Measurements from ENCODE around the gene PDCL3. TPM values are rescaled to one million over a fixed set of nuclear protein-coding genes. Genes with fewer than 3 reads are reported as not detected.

The PDCL3 gene
- total and polyA plus RNA-seq, 5 experiments from 2014 or later: 21.1 to 67.4 (median 54.8) TPM

DNA sequence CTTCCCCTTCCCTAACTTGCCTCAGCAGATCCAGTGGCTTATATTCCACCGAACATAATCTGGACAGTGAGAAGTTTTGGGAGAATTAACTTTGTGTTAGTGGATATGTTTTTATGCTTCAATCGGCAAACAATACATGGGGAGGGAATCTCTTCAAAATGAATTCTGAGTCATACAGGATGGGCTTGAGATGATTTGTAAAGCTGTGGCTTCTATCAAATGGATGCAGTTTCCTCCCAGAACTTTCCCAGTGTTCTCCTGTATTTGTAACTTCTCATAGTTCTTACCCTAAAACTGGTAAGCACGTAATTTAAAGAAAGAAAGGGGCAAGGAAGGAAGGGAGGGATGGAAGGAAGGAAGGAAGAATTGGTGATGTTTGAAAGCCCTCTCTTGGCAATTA lies 36.8 kb downstream of the PDCL3 start:
- peaks cover 6 to 11% (median 8%) of the 10 kb centered on the region in 4 donors for H3K4me1 Mint-ChIP-seq
- no peaks in the 10 kb centered on the region for H3K27me3 Mint-ChIP-seq
- no peak for ATAC-seq
- H3K27ac Mint-ChIP-seq: no peak overlapping the region
- POLR2A ChIA-PET: no interaction called here
- H3K4me3 Mint-ChIP-seq: no peak overlapping the region
- DNase-seq: no peak
- no peaks in the 10 kb centered on the region for H3K9me3 Mint-ChIP-seq
- H3K36me3 Mint-ChIP-seq: no peaks in the 10 kb centered on the region

DNA sequence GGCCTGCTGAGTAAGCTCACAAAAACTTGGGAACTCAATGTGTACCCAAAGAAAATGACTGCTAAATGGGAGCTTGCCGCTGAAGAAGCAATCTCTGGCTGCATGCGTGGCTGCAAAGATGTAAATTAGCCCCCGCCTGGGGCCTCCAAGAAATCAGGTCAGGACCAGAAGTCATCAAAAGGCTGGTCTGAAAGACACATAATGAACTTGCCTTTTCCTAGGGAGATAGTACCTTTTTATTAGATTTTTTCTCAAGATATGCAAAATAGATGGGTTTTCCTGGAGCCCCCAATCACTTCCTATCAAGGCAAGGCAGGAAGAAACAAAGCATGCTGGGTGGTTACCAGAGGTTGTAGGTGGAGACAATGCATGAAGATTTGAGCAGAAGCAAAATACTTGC lies 38.9 kb downstream of the PDCL3 start:
- no peaks in the 10 kb centered on the region for H3K36me3 Mint-ChIP-seq
- POLR2A ChIA-PET: no interaction called here
- no peak overlapping the region for H3K4me3 Mint-ChIP-seq
- DNase-seq (no peak), ATAC-seq (no peak)
- peak overlapping the region in 1 of 10 donors; percentile 11 for H3K27ac Mint-ChIP-seq
- H3K9me3 Mint-ChIP-seq: no peaks in the 10 kb centered on the region
- H3K27me3 Mint-ChIP-seq: peaks cover 0 to 2% (median 0%) of the 10 kb centered on the region in 5 donors
- peaks cover 2 to 4% (median 3%) of the 10 kb centered on the region in 4 donors for H3K4me1 Mint-ChIP-seq

DNA sequence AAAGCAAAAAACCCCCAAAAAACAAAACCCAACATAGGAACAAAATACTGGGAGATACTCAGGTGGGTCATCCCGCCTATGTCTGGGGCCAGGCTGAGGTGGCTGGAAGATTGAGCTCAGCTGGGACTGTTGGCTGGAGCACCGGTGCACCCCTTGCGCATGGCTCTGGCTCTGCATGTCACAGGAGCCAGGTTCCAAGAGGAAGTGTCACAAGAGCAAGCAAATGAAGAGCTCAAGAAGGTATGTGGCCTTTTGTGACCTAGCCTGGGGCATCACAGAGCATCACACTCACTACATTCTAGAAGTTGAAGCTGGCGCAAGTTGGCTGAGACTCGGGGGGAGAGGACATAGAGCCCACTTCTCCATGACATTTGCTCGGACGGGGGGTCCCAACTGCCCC lies 40.6 kb downstream of the PDCL3 start:
- Mint-ChIP-seq H3K27me3 (peaks cover 0 to 6% (median 0%) of the 10 kb centered on the region in 5 donors), H3K27ac (no peak overlapping the region), H3K9me3 (no peaks in the 10 kb centered on the region), H3K36me3 (no peaks in the 10 kb centered on the region), H3K4me1 (peaks cover 4 to 8% (median 7%) of the 10 kb centered on the region in 4 donors), H3K4me3 (no peak overlapping the region)
- ATAC-seq: no peak
- POLR2A ChIA-PET: no interaction called here
- no peak for DNase-seq

DNA sequence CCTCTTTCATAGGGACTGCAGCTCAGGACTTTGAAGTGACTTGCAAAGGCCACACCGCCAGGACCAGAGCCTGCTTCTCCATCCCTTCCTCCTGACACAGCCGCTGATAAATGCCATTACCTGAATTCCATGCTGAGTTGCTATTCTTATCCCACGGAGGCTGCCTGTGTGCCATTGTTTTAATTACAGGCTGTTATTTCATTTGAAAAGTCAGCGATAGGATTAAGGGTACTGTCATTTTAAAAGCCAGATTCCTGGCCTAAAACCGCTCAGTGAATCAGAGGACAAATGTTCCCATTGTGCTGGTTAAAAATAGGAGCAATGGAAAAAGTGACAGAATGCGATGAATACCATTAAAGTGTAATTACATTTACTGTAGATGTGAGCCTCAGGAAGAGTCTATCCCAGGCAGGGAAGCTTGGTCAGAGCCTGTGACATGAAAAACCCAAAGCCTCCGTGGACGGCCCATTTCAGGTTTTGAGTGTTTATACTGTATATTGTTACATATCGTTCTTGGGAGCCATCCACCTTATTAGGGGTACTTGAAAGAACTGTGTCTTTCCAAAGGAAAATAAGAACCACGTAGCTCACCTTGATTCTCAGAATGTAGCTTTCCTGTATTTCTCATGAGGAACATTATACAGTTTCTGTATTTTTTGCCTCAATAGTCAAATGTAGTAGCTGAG lies 41.3 kb downstream of the PDCL3 start:
- Mint-ChIP-seq H3K9me3 (no peaks in the 10 kb centered on the region), H3K27ac (no peak overlapping the region), H3K4me3 (no peak overlapping the region), H3K4me1 (peaks cover 4 to 8% (median 7%) of the 10 kb centered on the region in 4 donors), H3K27me3 (peaks cover 0 to 6% (median 0%) of the 10 kb centered on the region in 5 donors), H3K36me3 (no peaks in the 10 kb centered on the region)
- POLR2A ChIA-PET: interaction anchor here (0.5 kb wide), 1 partner anchor 51 kb away, joined by 4 read pairs; no protein-coding TSS in a partner anchor
- ATAC-seq: no peak
- DNase-seq: no peak

DNA sequence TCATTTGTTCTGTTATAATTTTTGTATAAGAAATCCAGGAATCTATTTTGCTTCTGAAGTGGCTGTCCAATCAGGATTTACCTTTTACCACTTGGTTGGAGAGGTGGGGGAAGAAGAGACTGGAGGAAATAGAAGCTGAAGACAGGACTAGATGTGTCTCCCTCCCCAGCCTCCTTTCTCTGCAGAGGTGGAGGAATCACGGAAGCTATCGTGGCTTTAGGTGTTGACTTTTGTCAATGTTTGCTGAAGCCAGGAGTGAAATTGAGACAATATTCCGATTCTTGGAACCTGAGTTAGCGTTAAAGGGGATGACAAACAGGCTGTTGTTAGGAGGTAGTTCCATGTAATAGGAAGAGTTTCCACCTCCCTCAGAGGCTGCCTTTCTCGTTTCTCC lies 43.5 kb downstream of the PDCL3 start:
- POLR2A ChIA-PET: interaction anchor here (0.5 to 0.9 kb wide), 2 partner anchors 36 to 387 kb away, joined by 3 read pairs; no protein-coding TSS in a partner anchor
- no peak for ATAC-seq
- DNase-seq: no peak
- H3K27ac Mint-ChIP-seq: peak overlapping the region in 1 of 10 donors; percentile 43
- no peaks in the 10 kb centered on the region for H3K9me3 Mint-ChIP-seq
- H3K4me1 Mint-ChIP-seq: peaks cover 4 to 10% (median 9%) of the 10 kb centered on the region in 4 donors
- H3K4me3 Mint-ChIP-seq: no peak overlapping the region
- H3K36me3 Mint-ChIP-seq: no peaks in the 10 kb centered on the region
- H3K27me3 Mint-ChIP-seq: peaks cover 0 to 6% (median 0%) of the 10 kb centered on the region in 5 donors

DNA sequence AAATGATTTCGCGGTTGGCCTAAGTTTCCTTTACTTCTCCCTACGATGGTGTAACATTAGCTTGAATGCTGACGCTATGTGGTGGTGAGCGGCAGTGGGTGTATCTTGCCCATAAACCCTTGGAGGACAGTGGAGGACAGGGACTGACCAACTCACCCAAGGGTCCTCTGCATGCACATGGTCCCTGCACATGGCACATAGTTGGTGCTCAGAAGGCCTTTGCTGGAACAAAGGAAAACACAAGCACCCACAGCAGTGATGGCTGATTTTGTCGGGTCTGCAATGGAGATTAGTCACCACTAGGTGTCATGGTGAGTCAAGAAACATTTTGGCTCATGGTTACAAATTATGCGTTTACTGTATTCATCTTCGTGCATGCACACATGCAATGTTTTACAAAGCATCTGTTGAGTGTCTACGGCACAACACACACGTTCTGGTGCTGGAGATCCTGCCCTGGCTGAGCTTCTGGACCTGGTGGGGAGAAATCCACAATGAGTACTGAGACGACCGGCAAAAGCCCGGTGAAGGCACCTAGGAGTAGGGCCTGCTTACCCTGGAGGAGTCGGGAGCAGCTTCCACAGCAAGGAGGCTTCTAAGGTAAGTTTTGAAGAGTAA lies 44.0 kb downstream of the PDCL3 start:
- Mint-ChIP-seq H3K4me3 (no peak overlapping the region), H3K27ac (peak overlapping the region in 3 of 10 donors; percentile 19 to 77 (median 53)), H3K36me3 (no peaks in the 10 kb centered on the region), H3K9me3 (no peaks in the 10 kb centered on the region), H3K4me1 (peaks cover under 1 to 10% (median 7%) of the 10 kb centered on the region in 4 donors), H3K27me3 (peaks cover 0 to 6% (median 0%) of the 10 kb centered on the region in 5 donors)
- POLR2A ChIA-PET: interaction anchor here (0.5 to 0.9 kb wide), 2 partner anchors 35 to 386 kb away, joined by 3 read pairs; no protein-coding TSS in a partner anchor
- DNase-seq (peak in 6 of 10 donors; percentile 17 to 64 (median 39)), ATAC-seq (peak in 1 of 2 donors; percentile 32)

DNA sequence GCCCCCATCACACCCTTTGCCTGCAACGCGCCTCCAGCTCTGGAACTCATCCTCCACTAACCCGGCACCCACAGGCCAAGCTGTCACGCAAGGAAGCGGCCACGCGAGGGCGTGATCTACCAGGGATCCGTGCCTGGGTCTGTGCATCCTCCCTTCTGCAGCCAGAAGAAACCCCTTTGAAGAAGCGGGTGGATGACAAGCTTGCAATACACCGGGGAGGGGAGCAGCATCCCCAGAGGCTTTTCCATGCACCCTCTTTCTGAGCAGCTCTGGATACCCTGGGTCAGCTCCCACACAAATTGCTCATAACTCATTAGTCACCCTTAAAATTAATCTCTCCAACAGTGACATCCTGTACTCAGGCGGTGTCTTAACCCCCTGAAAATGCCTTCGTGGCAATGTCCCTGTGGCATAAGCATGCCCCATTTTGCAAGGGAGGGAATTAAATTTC lies 47.6 kb downstream of the PDCL3 start:
- Mint-ChIP-seq H3K27me3 (peaks cover 0 to 6% (median 0%) of the 10 kb centered on the region in 5 donors), H3K36me3 (no peaks in the 10 kb centered on the region), H3K4me1 (peaks cover 0 to 17% (median 12%) of the 10 kb centered on the region in 4 donors), H3K27ac (peak overlapping the region in 2 of 10 donors; percentile 27 to 41), H3K9me3 (no peaks in the 10 kb centered on the region), H3K4me3 (no peak overlapping the region)
- peak; percentile 98 to 99 for ATAC-seq
- POLR2A ChIA-PET: interaction anchor here (0.7 to 0.8 kb wide), 2 partner anchors 120 to 375 kb away, joined by 3 read pairs; no protein-coding TSS in a partner anchor
- peak; percentile 60 to 89 (median 78) for DNase-seq

DNA sequence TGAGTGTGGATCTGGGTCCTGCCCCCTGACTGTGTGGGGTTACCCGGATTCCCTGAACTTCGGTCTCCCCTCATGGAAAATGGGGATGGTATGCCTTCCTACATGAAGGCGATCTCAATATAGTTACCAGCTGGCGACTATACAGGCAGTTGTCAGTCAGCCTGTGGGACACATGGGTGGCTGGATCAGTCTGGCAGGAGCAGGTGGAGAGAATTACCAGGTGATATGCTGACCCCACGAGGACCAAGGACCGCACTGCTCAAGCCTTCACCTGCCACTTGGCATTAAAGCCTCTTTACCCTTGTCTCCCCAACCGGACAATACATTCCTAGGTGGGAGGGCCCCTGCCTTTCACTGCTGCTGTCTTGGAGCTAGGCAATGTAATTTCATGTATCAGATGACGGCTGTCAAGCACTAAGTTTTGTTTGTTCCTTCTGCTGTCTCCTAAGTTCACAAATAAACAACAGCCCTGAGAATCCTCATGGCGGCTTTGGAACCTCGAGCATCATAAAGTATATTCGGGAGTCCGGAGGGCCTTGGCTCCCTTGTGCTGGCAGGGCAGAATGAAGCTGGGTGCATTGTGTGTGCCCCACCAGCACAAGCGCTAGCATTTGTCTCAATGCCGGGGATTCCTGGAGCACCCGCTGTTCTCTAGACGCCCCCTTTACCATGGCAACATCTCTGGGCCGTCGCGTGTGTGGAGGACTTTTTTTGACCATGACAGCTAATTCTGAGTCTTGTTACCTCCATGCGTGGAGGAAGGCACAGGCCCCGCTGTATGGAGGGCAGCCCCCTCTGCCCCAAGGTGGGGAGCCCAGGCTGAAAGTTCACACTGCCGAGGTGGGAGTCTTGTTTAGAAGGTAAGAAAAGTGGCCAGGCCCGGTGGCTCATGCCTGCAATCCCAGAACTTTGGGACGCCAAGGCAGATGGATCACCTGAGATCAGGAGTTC lies 48.6 kb downstream of the PDCL3 start:
- no peaks in the 10 kb centered on the region for H3K36me3 Mint-ChIP-seq
- POLR2A ChIA-PET: no interaction called here
- no peaks in the 10 kb centered on the region for H3K9me3 Mint-ChIP-seq
- DNase-seq: no peak
- H3K27me3 Mint-ChIP-seq: peaks cover 0 to 6% (median 0%) of the 10 kb centered on the region in 5 donors
- no peak overlapping the region for H3K4me3 Mint-ChIP-seq
- ATAC-seq: no peak
- peak overlapping the region in 2 of 10 donors; percentile 17 to 43 for H3K27ac Mint-ChIP-seq
- peaks cover 0 to 17% (median 12%) of the 10 kb centered on the region in 4 donors for H3K4me1 Mint-ChIP-seq

DNA sequence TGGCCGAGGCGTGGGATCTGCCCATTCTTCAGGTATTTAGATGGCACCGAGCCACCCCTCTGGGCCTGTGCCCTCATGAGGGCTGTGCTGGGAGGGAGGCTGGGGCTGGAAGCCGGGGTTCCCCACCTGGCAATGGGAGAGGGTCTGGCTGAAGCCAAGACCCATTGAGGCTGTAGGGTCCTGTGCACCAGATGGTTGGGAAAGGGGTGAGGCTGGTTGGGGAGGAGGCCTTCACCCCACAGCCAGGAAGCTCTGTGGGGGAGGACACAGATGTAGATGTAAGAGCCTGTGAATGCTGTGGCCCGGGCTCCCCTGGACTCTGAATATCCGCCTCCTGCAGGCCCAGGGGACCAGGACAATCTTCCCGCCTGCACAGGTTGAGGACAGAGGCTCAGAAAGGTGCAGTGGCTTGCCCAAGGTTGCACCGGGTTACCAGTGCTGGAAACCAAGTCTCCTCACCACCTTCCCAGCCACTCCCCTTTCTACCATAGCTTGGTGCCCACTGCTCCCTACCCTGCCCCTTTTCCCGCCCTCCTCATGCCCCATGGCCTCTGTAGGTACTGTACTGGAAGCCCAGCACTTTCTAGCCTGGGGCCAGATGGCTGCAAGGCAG lies 49.7 kb downstream of the PDCL3 start:
- ATAC-seq (no peak), DNase-seq (no peak)
- Mint-ChIP-seq H3K27ac (no peak overlapping the region), H3K36me3 (no peaks in the 10 kb centered on the region), H3K27me3 (peaks cover 0 to 1% (median 0%) of the 10 kb centered on the region in 5 donors), H3K4me1 (peaks cover 0 to 16% (median 8%) of the 10 kb centered on the region in 4 donors), H3K9me3 (no peaks in the 10 kb centered on the region), H3K4me3 (no peak overlapping the region)
- POLR2A ChIA-PET: no interaction called here

DNA sequence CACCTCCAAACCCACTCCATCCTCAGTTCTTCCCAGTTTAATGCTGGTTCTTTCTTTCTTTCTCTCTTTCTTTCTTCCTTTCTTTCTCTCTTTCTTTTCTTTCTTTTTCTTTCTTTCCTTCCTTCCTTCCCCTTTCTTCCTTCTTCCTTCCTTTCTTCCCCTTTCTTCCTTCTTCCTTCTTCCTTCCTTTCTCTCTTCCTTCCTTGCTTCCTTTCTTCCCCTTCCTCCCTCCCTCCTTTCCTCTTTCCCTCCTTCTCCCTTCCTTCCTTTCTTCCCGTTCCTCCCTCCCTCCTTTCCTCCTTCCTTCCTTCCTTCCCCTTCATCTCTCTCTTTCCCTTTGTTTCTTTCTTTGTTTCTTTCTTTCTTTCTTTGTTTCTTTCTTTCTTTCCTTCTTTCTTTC lies 50.9 kb downstream of the PDCL3 start:
- Mint-ChIP-seq H3K9me3 (no peaks in the 10 kb centered on the region), H3K27me3 (peaks cover 0 to 1% (median 0%) of the 10 kb centered on the region in 5 donors), H3K4me1 (peaks cover 0 to 18% (median 9%) of the 10 kb centered on the region in 4 donors), H3K4me3 (no peak overlapping the region), H3K36me3 (no peaks in the 10 kb centered on the region), H3K27ac (peak overlapping the region in 4 of 10 donors; percentile 27 to 72 (median 62))
- ATAC-seq (no peak), DNase-seq (no peak)
- POLR2A ChIA-PET: no interaction called here

DNA sequence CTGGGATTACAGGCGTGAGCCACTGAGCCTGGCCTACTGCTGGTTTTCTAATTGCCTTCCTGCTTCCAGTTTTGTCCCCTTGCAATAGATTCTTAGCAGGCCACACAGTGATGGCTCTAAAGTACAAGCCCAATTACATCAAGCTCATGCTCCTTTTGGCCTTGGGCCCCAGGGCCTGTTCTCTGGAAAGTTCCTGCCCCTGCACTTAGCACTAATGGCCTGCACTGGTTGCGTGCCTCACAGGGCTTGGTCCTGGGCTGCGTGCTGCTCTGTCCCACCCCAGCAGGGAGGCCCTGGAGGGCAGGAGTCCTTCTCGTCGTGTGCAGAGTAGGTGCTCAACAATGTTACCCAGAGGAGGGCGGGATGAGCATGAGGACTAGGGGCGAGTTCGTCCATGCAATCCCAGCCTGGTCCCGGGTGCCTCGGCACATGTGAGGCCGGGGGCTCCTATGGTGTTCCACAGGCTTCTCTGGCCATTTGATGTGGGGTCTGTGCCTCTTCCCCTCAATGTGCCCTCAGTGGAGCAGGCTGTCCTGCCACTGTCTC lies 51.7 kb downstream of the PDCL3 start:
- H3K4me3 Mint-ChIP-seq: no peak overlapping the region
- DNase-seq (no peak), ATAC-seq (no peak)
- no peaks in the 10 kb centered on the region for H3K9me3 Mint-ChIP-seq
- H3K27ac Mint-ChIP-seq: peak overlapping the region in 1 of 10 donors; percentile 68
- H3K27me3 Mint-ChIP-seq: peaks cover 0 to 1% (median 0%) of the 10 kb centered on the region in 5 donors
- H3K4me1 Mint-ChIP-seq: peaks cover 0 to 18% (median 9%) of the 10 kb centered on the region in 4 donors
- H3K36me3 Mint-ChIP-seq: no peaks in the 10 kb centered on the region
- POLR2A ChIA-PET: no interaction called here

DNA sequence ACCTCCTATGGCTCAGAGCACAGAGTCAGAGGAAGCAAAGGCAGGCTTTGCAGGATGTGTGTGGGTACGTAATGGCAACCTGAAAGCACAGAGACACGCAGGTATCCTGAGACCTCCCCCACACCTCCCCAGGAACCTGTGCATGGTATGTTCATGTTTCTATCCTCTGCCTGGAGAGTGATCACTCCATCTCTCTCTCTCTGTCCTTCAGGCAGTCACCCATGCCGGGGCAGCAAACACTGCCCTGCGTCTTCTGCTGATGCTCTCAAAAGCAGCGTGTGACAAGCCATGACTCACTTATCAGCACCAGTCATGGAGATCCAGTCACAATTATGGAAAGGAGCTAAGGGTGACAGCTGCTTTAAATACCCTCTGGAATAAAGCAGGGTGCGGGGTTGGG lies 52.7 kb downstream of the PDCL3 start:
- POLR2A ChIA-PET: no interaction called here
- DNase-seq (no peak), ATAC-seq (no peak)
- H3K36me3 Mint-ChIP-seq: no peaks in the 10 kb centered on the region
- peaks cover 0 to 15% (median 7%) of the 10 kb centered on the region in 4 donors for H3K4me1 Mint-ChIP-seq
- peaks cover 0 to 1% (median 0%) of the 10 kb centered on the region in 5 donors for H3K27me3 Mint-ChIP-seq
- no peaks in the 10 kb centered on the region for H3K9me3 Mint-ChIP-seq
- peak overlapping the region in 1 of 10 donors; percentile 48 for H3K27ac Mint-ChIP-seq
- no peak overlapping the region for H3K4me3 Mint-ChIP-seq
